ENCODE data around the gene NAA40.

The NAA40 gene

GRCh38 chr11:63938479-63939396, at the start of gene NAA40:
TSS of gene NAA40 (plus strand) at chr11:63939002. CDS start at chr11:63939097, 95 bp downstream.
- peak within 1 kb of the TSS; percentile 16 for H3K27ac ChIP-seq
- no peaks in the 10 kb centered on the region for H3K36me3 ChIP-seq (replicated peaks)
- in situ Hi-C loops (cut with HindIII; ENCODE audit: low pct_ligation_motif_present, low sequenced_read_pairs): no loop called here
- peak; percentile 78 for DNase-seq
- no peaks in the 10 kb centered on the region for H3K27me3 ChIP-seq (replicated peaks)
- H3K4me3 ChIP-seq (ENCODE audit: low read depth, low read length): peak within 1 kb of the TSS; percentile 84
- no peak for TF ChIP-seq CTCF (IDR thresholded peaks at IDR 0.05; ENCODE audit: low read depth, low read length, missing control alignments)

- no peak for DNase-seq
- Histone ChIP-seq H3K27ac (no peak overlapping the region), H3K36me3 (replicated peaks) (no peaks in the 10 kb centered on the region), H3K4me3 (ENCODE audit: low read depth, low read length) (no peak overlapping the region), H3K27me3 (replicated peaks) (no peaks in the 10 kb centered on the region)
- in situ Hi-C loops (cut with HindIII; ENCODE audit: low pct_ligation_motif_present, low sequenced_read_pairs): no loop called here
- TF ChIP-seq CTCF (IDR thresholded peaks at IDR 0.05; ENCODE audit: low read depth, low read length, missing control alignments): no peak
Observed at GRCh38 chr11:63889344-63889743, 49.5 kb upstream of the NAA40 start.

- DNase-seq: no peak
- no peaks in the 10 kb centered on the region for H3K27me3 ChIP-seq (replicated peaks)
- TF ChIP-seq CTCF (IDR thresholded peaks at IDR 0.05; ENCODE audit: low read depth, low read length, missing control alignments): no peak
- no peaks in the 10 kb centered on the region for H3K36me3 ChIP-seq (replicated peaks)
- H3K4me3 ChIP-seq (ENCODE audit: low read depth, low read length): no peak overlapping the region
- no peak overlapping the region for H3K27ac ChIP-seq
- in situ Hi-C loops (cut with HindIII; ENCODE audit: low pct_ligation_motif_present, low sequenced_read_pairs): no loop called here
Observed at GRCh38 chr11:63890368-63890767, 48.4 kb upstream of the NAA40 start.

GRCh38 chr11:63892228-63892627, 46.6 kb upstream of the NAA40 start:
- no peak for TF ChIP-seq CTCF (IDR thresholded peaks at IDR 0.05; ENCODE audit: low read depth, low read length, missing control alignments)
- in situ Hi-C loops (cut with HindIII; ENCODE audit: low pct_ligation_motif_present, low sequenced_read_pairs): no loop called here
- no peak overlapping the region for H3K27ac ChIP-seq
- peaks cover 10% of the 10 kb centered on the region for H3K36me3 ChIP-seq (replicated peaks)
- DNase-seq: peak; percentile 28
- H3K27me3 ChIP-seq (replicated peaks): no peaks in the 10 kb centered on the region
- no peak overlapping the region for H3K4me3 ChIP-seq (ENCODE audit: low read depth, low read length)

- TF ChIP-seq CTCF (IDR thresholded peaks at IDR 0.05; ENCODE audit: low read depth, low read length, missing control alignments): no peak
- peaks cover 21% of the 10 kb centered on the region for H3K36me3 ChIP-seq (replicated peaks)
- no peak overlapping the region for H3K27ac ChIP-seq
- in situ Hi-C loops (cut with HindIII; ENCODE audit: low pct_ligation_motif_present, low sequenced_read_pairs): no loop called here
- H3K27me3 ChIP-seq (replicated peaks): no peaks in the 10 kb centered on the region
- H3K4me3 ChIP-seq (ENCODE audit: low read depth, low read length): no peak overlapping the region
- DNase-seq: no peak
Observed at GRCh38 chr11:63893355-63893754, 45.4 kb upstream of the NAA40 start.
